SK-N-SH treated with all-trans-retinoic acid at 6 μM for 48 hours (cell line): ENCODE measurements around the gene OR51B5.

Experiments
- ATAC-seq: fragments of 200-7000 bp; cut with Tn5 transposase; 3 replicates; pipeline ENCODE4 v1.9.1; 2020; ENCODE audit warnings: mild to moderate bottlenecking, moderate library complexity
- ARNTL ChIP-seq: fragments of 450-650 bp; formaldehyde crosslinking; IDR thresholded peaks from 2 replicates; pipeline ENCODE4 v1.5.0; 2020; ENCODE audit warnings: low read depth, mild to moderate bottlenecking, moderate library complexity, borderline replicate concordance
- BACH2 ChIP-seq: fragments of 250-450 bp; sonication (Bioruptor Pico); IDR thresholded peaks from 2 replicates; pipeline ENCODE4 v1.9.0; 2021; ENCODE audit warnings: mild to moderate bottlenecking, borderline replicate concordance
- ESRRG ChIP-seq: fragments of 250-450 bp; sonication (Bioruptor Pico); IDR thresholded peaks from 2 replicates; pipeline ENCODE4 v1.6.1; 2021; ENCODE audit warnings: mild to moderate bottlenecking
- GLIS3 ChIP-seq: fragments of 250-450 bp; sonication (Bioruptor Pico); IDR thresholded peaks from 2 replicates; pipeline ENCODE4 v1.5.0; 2020; ENCODE audit warnings: mild to moderate bottlenecking, moderate library complexity
- ISL1 ChIP-seq: fragments of 250-450 bp; sonication (Bioruptor Pico); IDR thresholded peaks from 2 replicates; pipeline ENCODE4 v2.1.2; 2022; ENCODE audit warnings: mild to moderate bottlenecking, moderate library complexity
- OSR1 ChIP-seq: fragments of 250-450 bp; sonication (Bioruptor Pico); IDR thresholded peaks from 2 replicates; pipeline ENCODE4 v1.8.0; 2022; ENCODE audit warnings: moderate library complexity, mild to moderate bottlenecking, inconsistent platforms
- PPARA ChIP-seq: fragments of 250-450 bp; sonication (Bioruptor Pico); IDR thresholded peaks from 2 replicates; pipeline ENCODE4 v1.5.0; 2020; ENCODE audit warnings: mild to moderate bottlenecking, borderline replicate concordance
- RARB ChIP-seq: fragments of 250-450 bp; sonication (Bioruptor Pico); IDR thresholded peaks from 2 replicates; pipeline ENCODE4 v1.8.0; 2021; ENCODE audit warnings: mild to moderate bottlenecking, moderate library complexity
- SNAI2 ChIP-seq: fragments of 250-450 bp; sonication (Bioruptor Pico); IDR thresholded peaks from 2 replicates; pipeline ENCODE4 v1.5.0; 2020; ENCODE audit warnings: mild to moderate bottlenecking, moderate library complexity
- TCF4 ChIP-seq: fragments of 250-450 bp; sonication (Bioruptor Pico); IDR thresholded peaks from 2 replicates; pipeline ENCODE4 v1.8.0; 2021; ENCODE audit warnings: mild to moderate bottlenecking, moderate library complexity, borderline replicate concordance
- TOX ChIP-seq: fragments of 250-450 bp; sonication (Bioruptor Pico); IDR thresholded peaks from 2 replicates; pipeline ENCODE4 v1.8.0; 2021; ENCODE audit warnings: mild to moderate bottlenecking, moderate library complexity, borderline replicate concordance
- ZC3H10 ChIP-seq: fragments of 250-450 bp; sonication (Bioruptor Pico); IDR thresholded peaks from 2 replicates; pipeline ENCODE4 v1.5.1; 2021; ENCODE audit warnings: mild to moderate bottlenecking, moderate library complexity
- ZFP3 ChIP-seq: fragments of 250-450 bp; sonication (Bioruptor Pico); IDR thresholded peaks from 2 replicates; pipeline ENCODE4 v1.5.0; 2020; ENCODE audit warnings: mild to moderate bottlenecking, moderate library complexity
- ZFP30 ChIP-seq: fragments of 450-650 bp; formaldehyde crosslinking; IDR thresholded peaks from 2 replicates; pipeline ENCODE4 v1.5.0; 2022; ENCODE audit warnings: mild to moderate bottlenecking, moderate library complexity
- ZNF565 ChIP-seq: fragments of 450-650 bp; formaldehyde crosslinking; conservative IDR thresholded peaks from 2 replicates; pipeline ENCODE4 v1.5.0; 2020; ENCODE audit warnings: low read depth, mild to moderate bottlenecking, moderate library complexity
- ZNF70 ChIP-seq: fragments of 450-650 bp; formaldehyde crosslinking; IDR thresholded peaks from 2 replicates; pipeline ENCODE4 v1.5.0; 2020; ENCODE audit warnings: mild to moderate bottlenecking, moderate library complexity
- ZNF8 ChIP-seq: fragments of 450-650 bp; formaldehyde crosslinking; IDR thresholded peaks from 2 replicates; pipeline ENCODE4 v1.5.0; 2020; ENCODE audit warnings: mild to moderate bottlenecking, moderate library complexity
- TF ChIP-seq, protein P1 (sequence below): fragments of 250-450 bp; sonication (Bioruptor Pico); IDR thresholded peaks from 2 replicates; pipeline ENCODE4 v1.5.1; 2020; ENCODE audit warnings: low read depth, mild to moderate bottlenecking, moderate library complexity
- TF ChIP-seq, protein P2 (sequence below): fragments of 250-450 bp; sonication (Bioruptor Pico); IDR thresholded peaks from 2 replicates; pipeline ENCODE4 v1.8.0; 2020; ENCODE audit warnings: mild to moderate bottlenecking, moderate library complexity, borderline replicate concordance
- TF ChIP-seq, protein P3 (sequence below): fragments of 250-450 bp; sonication (Bioruptor Pico); IDR thresholded peaks from 2 replicates; pipeline ENCODE4 v1.5.0; 2020; ENCODE audit warnings: mild to moderate bottlenecking, moderate library complexity
- TF ChIP-seq, protein P4 (sequence below): fragments of 250-450 bp; sonication (Bioruptor Pico); IDR thresholded peaks from 2 replicates; pipeline ENCODE4 v1.5.1; 2021; ENCODE audit warnings: mild to moderate bottlenecking, moderate library complexity

OR51B5 gene, protein sequence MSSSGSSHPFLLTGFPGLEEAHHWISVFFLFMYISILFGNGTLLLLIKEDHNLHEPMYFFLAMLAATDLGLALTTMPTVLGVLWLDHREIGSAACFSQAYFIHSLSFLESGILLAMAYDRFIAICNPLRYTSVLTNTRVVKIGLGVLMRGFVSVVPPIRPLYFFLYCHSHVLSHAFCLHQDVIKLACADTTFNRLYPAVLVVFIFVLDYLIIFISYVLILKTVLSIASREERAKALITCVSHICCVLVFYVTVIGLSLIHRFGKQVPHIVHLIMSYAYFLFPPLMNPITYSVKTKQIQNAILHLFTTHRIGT

DNA sequence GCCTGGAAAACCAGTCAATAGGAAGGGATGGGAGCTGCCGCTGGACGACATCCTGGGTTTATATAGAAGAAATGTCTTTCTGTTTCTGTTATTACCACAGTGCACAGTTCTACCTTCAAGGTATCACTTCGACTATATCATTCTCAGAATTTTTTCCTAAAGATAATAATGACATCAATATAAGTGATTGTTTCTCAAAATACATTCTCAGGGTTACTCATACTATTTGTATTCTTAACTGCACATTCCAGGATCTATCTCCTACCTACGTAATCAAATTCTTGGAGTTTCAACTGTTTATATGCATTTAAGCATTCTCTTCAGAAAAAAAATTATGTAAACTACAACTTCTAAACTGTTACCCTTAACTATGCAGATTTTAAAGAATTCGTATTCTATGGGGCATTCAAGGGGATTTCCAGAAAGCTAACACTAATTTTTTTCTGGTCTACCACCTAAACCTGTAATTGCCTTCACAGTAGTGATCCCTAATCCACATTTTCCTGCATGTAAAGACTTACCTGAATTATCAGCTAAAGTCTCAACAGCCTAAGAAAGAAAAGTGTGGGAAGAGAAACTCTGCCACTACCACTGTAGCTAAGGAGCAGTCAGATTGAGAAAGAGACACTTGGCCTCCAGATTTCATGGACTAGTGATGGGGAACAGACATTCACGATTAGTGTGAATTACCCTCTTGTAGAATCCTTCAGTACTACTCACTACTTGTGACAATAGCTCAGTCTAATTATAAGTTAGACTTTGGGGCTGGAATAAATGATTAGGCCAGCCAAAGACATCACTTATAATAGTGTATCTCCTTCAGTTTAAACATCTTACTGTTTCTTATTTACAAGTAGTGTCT, at the start of gene OR51B5:
Gene OR51B5, minus strand, starts transcription at position 51 of the 862 bp plus-strand sequence. Its CDS starts 0 bp downstream, at position 51.
- ATAC-seq = no peak
- TF ChIP-seq ISL1 (CRISPR knock-in tag) (no peak), SNAI2 (CRISPR knock-in tag) (no peak), ARNTL (CRISPR knock-in tag) (no peak), OSR1 (no peak), ZNF70 (no peak), TOX (CRISPR knock-in tag) (no peak), BACH2 (no peak), ZNF8 (CRISPR knock-in tag) (no peak), GLIS3 (CRISPR knock-in tag) (no peak), ZFP3 (CRISPR knock-in tag) (no peak), PPARA (CRISPR knock-in tag) (no peak), ESRRG (no peak), ZC3H10 (no peak), ZFP30 (CRISPR knock-in tag) (no peak), RARB (CRISPR knock-in tag) (no peak), TCF4 (CRISPR knock-in tag) (no peak)
- TF ChIP-seq, protein P1, sequence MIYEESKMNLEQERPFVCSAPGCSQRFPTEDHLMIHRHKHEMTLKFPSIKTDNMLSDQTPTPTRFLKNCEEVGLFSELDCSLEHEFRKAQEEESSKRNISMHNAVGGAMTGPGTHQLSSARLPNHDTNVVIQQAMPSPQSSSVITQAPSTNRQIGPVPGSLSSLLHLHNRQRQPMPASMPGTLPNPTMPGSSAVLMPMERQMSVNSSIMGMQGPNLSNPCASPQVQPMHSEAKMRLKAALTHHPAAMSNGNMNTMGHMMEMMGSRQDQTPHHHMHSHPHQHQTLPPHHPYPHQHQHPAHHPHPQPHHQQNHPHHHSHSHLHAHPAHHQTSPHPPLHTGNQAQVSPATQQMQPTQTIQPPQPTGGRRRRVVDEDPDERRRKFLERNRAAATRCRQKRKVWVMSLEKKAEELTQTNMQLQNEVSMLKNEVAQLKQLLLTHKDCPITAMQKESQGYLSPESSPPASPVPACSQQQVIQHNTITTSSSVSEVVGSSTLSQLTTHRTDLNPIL (CRISPR knock-in tag) = no peak
- TF ChIP-seq, protein P2, sequence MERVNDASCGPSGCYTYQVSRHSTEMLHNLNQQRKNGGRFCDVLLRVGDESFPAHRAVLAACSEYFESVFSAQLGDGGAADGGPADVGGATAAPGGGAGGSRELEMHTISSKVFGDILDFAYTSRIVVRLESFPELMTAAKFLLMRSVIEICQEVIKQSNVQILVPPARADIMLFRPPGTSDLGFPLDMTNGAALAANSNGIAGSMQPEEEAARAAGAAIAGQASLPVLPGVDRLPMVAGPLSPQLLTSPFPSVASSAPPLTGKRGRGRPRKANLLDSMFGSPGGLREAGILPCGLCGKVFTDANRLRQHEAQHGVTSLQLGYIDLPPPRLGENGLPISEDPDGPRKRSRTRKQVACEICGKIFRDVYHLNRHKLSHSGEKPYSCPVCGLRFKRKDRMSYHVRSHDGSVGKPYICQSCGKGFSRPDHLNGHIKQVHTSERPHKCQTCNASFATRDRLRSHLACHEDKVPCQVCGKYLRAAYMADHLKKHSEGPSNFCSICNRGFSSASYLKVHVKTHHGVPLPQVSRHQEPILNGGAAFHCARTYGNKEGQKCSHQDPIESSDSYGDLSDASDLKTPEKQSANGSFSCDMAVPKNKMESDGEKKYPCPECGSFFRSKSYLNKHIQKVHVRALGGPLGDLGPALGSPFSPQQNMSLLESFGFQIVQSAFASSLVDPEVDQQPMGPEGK (CRISPR knock-in tag) = no peak
- TF ChIP-seq, protein P3, sequence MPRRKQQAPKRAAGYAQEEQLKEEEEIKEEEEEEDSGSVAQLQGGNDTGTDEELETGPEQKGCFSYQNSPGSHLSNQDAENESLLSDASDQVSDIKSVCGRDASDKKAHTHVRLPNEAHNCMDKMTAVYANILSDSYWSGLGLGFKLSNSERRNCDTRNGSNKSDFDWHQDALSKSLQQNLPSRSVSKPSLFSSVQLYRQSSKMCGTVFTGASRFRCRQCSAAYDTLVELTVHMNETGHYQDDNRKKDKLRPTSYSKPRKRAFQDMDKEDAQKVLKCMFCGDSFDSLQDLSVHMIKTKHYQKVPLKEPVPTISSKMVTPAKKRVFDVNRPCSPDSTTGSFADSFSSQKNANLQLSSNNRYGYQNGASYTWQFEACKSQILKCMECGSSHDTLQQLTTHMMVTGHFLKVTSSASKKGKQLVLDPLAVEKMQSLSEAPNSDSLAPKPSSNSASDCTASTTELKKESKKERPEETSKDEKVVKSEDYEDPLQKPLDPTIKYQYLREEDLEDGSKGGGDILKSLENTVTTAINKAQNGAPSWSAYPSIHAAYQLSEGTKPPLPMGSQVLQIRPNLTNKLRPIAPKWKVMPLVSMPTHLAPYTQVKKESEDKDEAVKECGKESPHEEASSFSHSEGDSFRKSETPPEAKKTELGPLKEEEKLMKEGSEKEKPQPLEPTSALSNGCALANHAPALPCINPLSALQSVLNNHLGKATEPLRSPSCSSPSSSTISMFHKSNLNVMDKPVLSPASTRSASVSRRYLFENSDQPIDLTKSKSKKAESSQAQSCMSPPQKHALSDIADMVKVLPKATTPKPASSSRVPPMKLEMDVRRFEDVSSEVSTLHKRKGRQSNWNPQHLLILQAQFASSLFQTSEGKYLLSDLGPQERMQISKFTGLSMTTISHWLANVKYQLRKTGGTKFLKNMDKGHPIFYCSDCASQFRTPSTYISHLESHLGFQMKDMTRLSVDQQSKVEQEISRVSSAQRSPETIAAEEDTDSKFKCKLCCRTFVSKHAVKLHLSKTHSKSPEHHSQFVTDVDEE (CRISPR knock-in tag) = no peak

DNA sequence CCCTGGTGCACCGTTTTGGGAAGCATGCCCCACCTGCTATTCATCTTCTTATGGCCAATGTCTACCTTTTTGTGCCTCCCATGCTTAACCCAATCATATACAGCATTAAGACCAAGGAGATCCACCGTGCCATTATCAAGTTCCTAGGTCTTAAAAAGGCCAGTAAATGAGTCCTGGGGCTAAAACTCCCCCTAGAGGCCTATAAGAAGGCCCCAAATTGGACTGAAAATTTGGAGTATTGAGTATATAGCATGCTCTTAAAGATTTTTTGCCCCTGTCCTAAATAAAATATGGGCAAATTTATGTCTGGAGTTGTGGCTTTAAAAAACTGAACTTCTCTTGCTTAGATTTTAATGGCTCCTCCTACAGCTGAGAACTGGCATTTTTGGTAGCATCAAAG, 46.9 kb upstream of the OR51B5 start:
- no peak for ATAC-seq
- TF ChIP-seq ISL1 (CRISPR knock-in tag) (no peak), BACH2 (no peak), ARNTL (CRISPR knock-in tag) (no peak), GLIS3 (CRISPR knock-in tag) (no peak), TOX (CRISPR knock-in tag) (no peak), RARB (CRISPR knock-in tag) (no peak), ZC3H10 (no peak), TCF4 (CRISPR knock-in tag) (no peak), ZFP30 (CRISPR knock-in tag) (no peak), ZNF565 (CRISPR knock-in tag) (no peak), ESRRG (no peak)
- TF ChIP-seq, protein P1 (CRISPR knock-in tag) = no peak
- TF ChIP-seq, protein P3 (CRISPR knock-in tag) = no peak
- TF ChIP-seq, protein P4, sequence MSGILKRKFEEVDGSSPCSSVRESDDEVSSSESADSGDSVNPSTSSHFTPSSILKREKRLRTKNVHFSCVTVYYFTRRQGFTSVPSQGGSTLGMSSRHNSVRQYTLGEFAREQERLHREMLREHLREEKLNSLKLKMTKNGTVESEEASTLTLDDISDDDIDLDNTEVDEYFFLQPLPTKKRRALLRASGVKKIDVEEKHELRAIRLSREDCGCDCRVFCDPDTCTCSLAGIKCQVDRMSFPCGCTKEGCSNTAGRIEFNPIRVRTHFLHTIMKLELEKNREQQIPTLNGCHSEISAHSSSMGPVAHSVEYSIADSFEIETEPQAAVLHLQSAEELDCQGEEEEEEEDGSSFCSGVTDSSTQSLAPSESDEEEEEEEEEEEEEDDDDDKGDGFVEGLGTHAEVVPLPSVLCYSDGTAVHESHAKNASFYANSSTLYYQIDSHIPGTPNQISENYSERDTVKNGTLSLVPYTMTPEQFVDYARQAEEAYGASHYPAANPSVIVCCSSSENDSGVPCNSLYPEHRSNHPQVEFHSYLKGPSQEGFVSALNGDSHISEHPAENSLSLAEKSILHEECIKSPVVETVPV (CRISPR knock-in tag) = no peak
